Measurements from ENCODE around the gene KIRREL1.

- TF ChIP-seq CTCF (optimal IDR thresholded peaks at IDR 0.05 in 1 of 3, IDR thresholded peaks at IDR 0.05 in 1 of 3, conservative IDR thresholded peaks at IDR 0.05 in 1 of 3; ENCODE audit: extremely low read depth in 1 of 3, insufficient read depth in 2 of 3, low read length in 3 of 3) (no peak), EZH2 (IDR thresholded peaks at IDR 0.05; ENCODE audit: low read length) (no peak)
These were observed 13.7 kb downstream of the KIRREL1 start for GRCh38 chr1:158007180-158007579.

Measured in keratinocyte (primary cell).